ENCODE results near the gene CCDC196.

CCDC196 gene

GRCh38 chr14:66459603-66460002 is 26.6 kb upstream of the CCDC196 start:
- H3K4me3 ChIP-seq (ENCODE audit: low read length), result no peak overlapping the region
- no peak for TF ChIP-seq CTCF (conservative IDR thresholded peaks at IDR 0.05; ENCODE audit: low read length)
- DNase-seq (ENCODE audit: low read depth), result no peak

- no peak for TF ChIP-seq CTCF (conservative IDR thresholded peaks at IDR 0.05; ENCODE audit: low read length)
- H3K4me3 ChIP-seq (ENCODE audit: low read length), result no peak overlapping the region
- no peak for DNase-seq (ENCODE audit: low read depth)
These were observed 21.9 kb upstream of the CCDC196 start for GRCh38 chr14:66464261-66464660.

GRCh38 chr14:66468778-66469367 is 17.3 kb upstream of the CCDC196 start:
- DNase-seq (ENCODE audit: low read depth), result no peak
- H3K4me3 ChIP-seq (ENCODE audit: low read length), result no peak overlapping the region
- no peak for TF ChIP-seq CTCF (conservative IDR thresholded peaks at IDR 0.05; ENCODE audit: low read length)

GRCh38 chr14:66471584-66471983 is 14.6 kb upstream of the CCDC196 start:
- no peak for DNase-seq (ENCODE audit: low read depth)
- no peak for TF ChIP-seq CTCF (conservative IDR thresholded peaks at IDR 0.05; ENCODE audit: low read length)
- H3K4me3 ChIP-seq (ENCODE audit: low read length), result no peak overlapping the region

- TF ChIP-seq CTCF (conservative IDR thresholded peaks at IDR 0.05; ENCODE audit: low read length), result no peak
- no peak for DNase-seq (ENCODE audit: low read depth)
- no peak overlapping the region for H3K4me3 ChIP-seq (ENCODE audit: low read length)
These were observed 13.9 kb upstream of the CCDC196 start for GRCh38 chr14:66472251-66472650.

- no peak for DNase-seq (ENCODE audit: low read depth)
- no peak overlapping the region for H3K4me3 ChIP-seq (ENCODE audit: low read length)
- TF ChIP-seq CTCF (conservative IDR thresholded peaks at IDR 0.05; ENCODE audit: low read length), result no peak
These were observed 12.9 kb upstream of the CCDC196 start for GRCh38 chr14:66473223-66473622.

- peak; percentile 23 for DNase-seq (ENCODE audit: low read depth)
- TF ChIP-seq CTCF (conservative IDR thresholded peaks at IDR 0.05; ENCODE audit: low read length), result no peak
- H3K4me3 ChIP-seq (ENCODE audit: low read length), result no peak overlapping the region
These were observed 9.2 kb upstream of the CCDC196 start for GRCh38 chr14:66476964-66477363.
